ENCODE data around the gene CD109. TPM values are rescaled to one million over a fixed set of nuclear protein-coding genes. Genes with fewer than 3 reads are reported as not detected.

Gene CD109
- total RNA-seq, 1 experiment from 2014 or later, result 0.18 TPM

DNA sequence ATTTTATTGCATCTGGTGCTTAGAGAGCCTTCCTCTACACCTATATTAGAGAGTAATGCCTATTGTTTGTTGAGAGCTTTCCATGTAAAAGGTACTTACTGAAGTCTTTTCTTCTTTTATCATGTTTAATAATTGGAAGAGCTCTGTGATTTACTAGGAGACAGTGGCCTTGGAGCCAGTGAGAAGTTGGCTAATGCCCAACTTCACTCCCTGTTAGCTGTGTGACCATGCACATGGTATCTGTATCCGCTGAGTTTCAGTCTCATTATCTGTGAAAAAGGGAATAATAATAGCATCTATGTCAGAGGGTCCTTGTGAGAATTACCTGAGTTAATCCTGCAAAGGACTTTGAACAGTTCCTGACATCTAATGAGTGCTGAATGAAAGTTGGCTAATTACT, 105.0 kb downstream of the CD109 start:
- H3K36me3 Mint-ChIP-seq (ENCODE audit: insufficient read depth, unreplicated experiment), result no peaks in the 10 kb centered on the region
- Histone ChIP-seq H3K4me3 (ENCODE audit: low read depth, low read length) (no peak overlapping the region), H3K9me3 (no peaks in the 10 kb centered on the region), H3K27me3 (replicated peaks; ENCODE audit: control insufficient read depth, insufficient read depth, low read length) (no peaks in the 10 kb centered on the region), H3K4me1 (no peaks in the 10 kb centered on the region), H3K36me3 (ENCODE audit: control insufficient read depth, insufficient read depth, low read length) (no peaks in the 10 kb centered on the region)
- ChIA-PET CTCF (no interaction called here), POLR2A (no interaction called here)
- no TSS peak for BruUV-seq (replicated peaks)
- TF ChIP-seq, protein P1, sequence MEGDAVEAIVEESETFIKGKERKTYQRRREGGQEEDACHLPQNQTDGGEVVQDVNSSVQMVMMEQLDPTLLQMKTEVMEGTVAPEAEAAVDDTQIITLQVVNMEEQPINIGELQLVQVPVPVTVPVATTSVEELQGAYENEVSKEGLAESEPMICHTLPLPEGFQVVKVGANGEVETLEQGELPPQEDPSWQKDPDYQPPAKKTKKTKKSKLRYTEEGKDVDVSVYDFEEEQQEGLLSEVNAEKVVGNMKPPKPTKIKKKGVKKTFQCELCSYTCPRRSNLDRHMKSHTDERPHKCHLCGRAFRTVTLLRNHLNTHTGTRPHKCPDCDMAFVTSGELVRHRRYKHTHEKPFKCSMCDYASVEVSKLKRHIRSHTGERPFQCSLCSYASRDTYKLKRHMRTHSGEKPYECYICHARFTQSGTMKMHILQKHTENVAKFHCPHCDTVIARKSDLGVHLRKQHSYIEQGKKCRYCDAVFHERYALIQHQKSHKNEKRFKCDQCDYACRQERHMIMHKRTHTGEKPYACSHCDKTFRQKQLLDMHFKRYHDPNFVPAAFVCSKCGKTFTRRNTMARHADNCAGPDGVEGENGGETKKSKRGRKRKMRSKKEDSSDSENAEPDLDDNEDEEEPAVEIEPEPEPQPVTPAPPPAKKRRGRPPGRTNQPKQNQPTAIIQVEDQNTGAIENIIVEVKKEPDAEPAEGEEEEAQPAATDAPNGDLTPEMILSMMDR (IDR thresholded peaks at IDR 0.05; ENCODE audit: insufficient read depth in 1 of 2, low read depth in 1 of 2, low read length in 1 of 2, severe bottlenecking in 1 of 2, unreplicated experiment in 1 of 2), result no peak
- DNase-seq, result no peak
- no peaks in the 10 kb centered on the region for H3K27me3 Mint-ChIP-seq (ENCODE audit: insufficient read depth, unreplicated experiment)
- no peak overlapping the region for H3K27ac Mint-ChIP-seq (ENCODE audit: unreplicated experiment)
- H3K4me3 Mint-ChIP-seq (ENCODE audit: unreplicated experiment), result no peak overlapping the region
- H3K9me3 Mint-ChIP-seq (ENCODE audit: unreplicated experiment), result peaks cover 9% of the 10 kb centered on the region
- no peaks in the 10 kb centered on the region for H3K4me1 Mint-ChIP-seq (ENCODE audit: low read depth, unreplicated experiment)
- intact Hi-C loops (cut with micrococcal nuclease; ENCODE audit: unreplicated experiment), result no loop called here

DNA sequence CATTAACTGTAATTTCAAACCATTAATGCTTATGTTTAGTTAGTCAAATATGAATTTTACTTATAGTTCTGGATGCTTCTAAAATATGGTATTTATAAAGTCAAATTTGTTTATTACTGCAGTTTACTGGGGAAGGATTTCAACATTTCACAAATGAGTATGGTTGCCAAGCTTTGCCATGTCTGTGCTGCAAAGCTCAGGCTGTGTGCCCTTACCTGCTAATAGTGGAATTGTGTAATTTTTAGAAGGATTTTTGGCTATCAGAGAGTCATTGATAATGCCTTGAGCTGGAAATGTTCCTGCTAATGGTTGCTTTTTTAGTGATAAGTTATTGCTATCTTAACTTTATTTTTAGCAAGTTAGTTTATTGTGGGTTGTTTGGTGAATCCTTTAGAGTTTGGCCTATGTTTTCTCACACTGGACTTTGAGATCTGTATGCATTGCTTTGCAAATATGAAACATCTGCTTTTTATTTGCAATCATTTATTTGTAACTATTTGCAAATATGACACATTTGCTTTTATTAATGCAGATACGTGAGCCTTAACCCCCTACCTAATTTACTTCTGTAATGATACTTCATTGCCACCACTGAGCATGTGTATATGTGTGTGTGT, 105.8 kb downstream of the CD109 start:
- no TSS peak for BruUV-seq (replicated peaks)
- intact Hi-C loops (cut with micrococcal nuclease; ENCODE audit: unreplicated experiment), result no loop called here
- TF ChIP-seq, protein P1 (IDR thresholded peaks at IDR 0.05; ENCODE audit: insufficient read depth in 1 of 2, low read depth in 1 of 2, low read length in 1 of 2, severe bottlenecking in 1 of 2, unreplicated experiment in 1 of 2), result no peak
- Mint-ChIP-seq H3K9me3 (ENCODE audit: unreplicated experiment) (peaks cover 9% of the 10 kb centered on the region), H3K27ac (ENCODE audit: unreplicated experiment) (no peak overlapping the region), H3K4me1 (ENCODE audit: low read depth, unreplicated experiment) (no peaks in the 10 kb centered on the region), H3K27me3 (ENCODE audit: insufficient read depth, unreplicated experiment) (no peaks in the 10 kb centered on the region), H3K4me3 (ENCODE audit: unreplicated experiment) (no peak overlapping the region), H3K36me3 (ENCODE audit: insufficient read depth, unreplicated experiment) (no peaks in the 10 kb centered on the region)
- Histone ChIP-seq H3K4me3 (ENCODE audit: low read depth, low read length) (no peak overlapping the region), H3K36me3 (ENCODE audit: control insufficient read depth, insufficient read depth, low read length) (no peaks in the 10 kb centered on the region), H3K27me3 (replicated peaks; ENCODE audit: control insufficient read depth, insufficient read depth, low read length) (no peaks in the 10 kb centered on the region), H3K9me3 (no peaks in the 10 kb centered on the region), H3K4me1 (no peaks in the 10 kb centered on the region)
- POLR2A ChIA-PET, result no interaction called here
- CTCF ChIA-PET, result no interaction called here
- no peak for DNase-seq

DNA sequence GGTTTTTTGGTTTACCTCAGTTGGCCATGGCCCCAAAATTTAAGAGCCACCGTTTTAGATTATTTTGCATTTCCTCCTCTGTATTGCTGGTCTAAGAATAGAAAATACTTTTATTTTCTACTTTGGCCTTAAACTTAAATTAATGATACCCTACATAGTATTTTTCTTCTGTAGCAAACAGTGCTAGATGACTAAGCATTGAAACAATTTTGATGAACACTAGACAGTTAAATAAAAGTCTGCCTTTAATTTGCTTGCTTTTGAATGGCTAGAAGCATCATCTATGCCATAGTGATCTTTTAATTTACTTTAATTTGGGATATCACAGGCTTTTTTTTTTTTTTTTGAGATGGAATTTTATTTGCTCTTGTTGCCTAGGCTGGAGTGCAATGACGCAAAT, 106.4 kb downstream of the CD109 start:
- Histone ChIP-seq H3K4me3 (ENCODE audit: low read depth, low read length) (no peak overlapping the region), H3K4me1 (no peaks in the 10 kb centered on the region), H3K9me3 (no peaks in the 10 kb centered on the region), H3K27me3 (replicated peaks; ENCODE audit: control insufficient read depth, insufficient read depth, low read length) (no peaks in the 10 kb centered on the region), H3K36me3 (ENCODE audit: control insufficient read depth, insufficient read depth, low read length) (no peaks in the 10 kb centered on the region)
- TF ChIP-seq, protein P1 (IDR thresholded peaks at IDR 0.05; ENCODE audit: insufficient read depth in 1 of 2, low read depth in 1 of 2, low read length in 1 of 2, severe bottlenecking in 1 of 2, unreplicated experiment in 1 of 2), result no peak
- Mint-ChIP-seq H3K36me3 (ENCODE audit: insufficient read depth, unreplicated experiment) (no peaks in the 10 kb centered on the region), H3K9me3 (ENCODE audit: unreplicated experiment) (peaks cover 9% of the 10 kb centered on the region), H3K4me3 (ENCODE audit: unreplicated experiment) (no peak overlapping the region), H3K27ac (ENCODE audit: unreplicated experiment) (no peak overlapping the region), H3K4me1 (ENCODE audit: low read depth, unreplicated experiment) (no peaks in the 10 kb centered on the region), H3K27me3 (ENCODE audit: insufficient read depth, unreplicated experiment) (no peaks in the 10 kb centered on the region)
- POLR2A ChIA-PET, result no interaction called here
- intact Hi-C loops (cut with micrococcal nuclease; ENCODE audit: unreplicated experiment), result no loop called here
- no TSS peak for BruUV-seq (replicated peaks)
- CTCF ChIA-PET, result no interaction called here
- no peak for DNase-seq

All from Caco-2 (cell line).